HCT116 (cell line): ENCODE data around the gene EXOC6B. TPM values are rescaled to one million over a fixed set of nuclear protein-coding genes. Genes with fewer than 3 reads are reported as not detected.

ENCODE experiments used
- ATAC-seq: fragments of 200-7000 bp; cut with Tn5 transposase; 2 replicates; pipeline ENCODE4 v1.9.1; 2020; ENCODE audit warnings: mild to moderate bottlenecking, moderate library complexity
- BruUV-seq: library from RNA; stranded (reverse); fragments of 400-500 nt; replicated peaks from 2 replicates; lab custom pipeline; 2021; lab: Mats Ljungman, UMichigan
- CTCF ChIA-PET: fragments of 300-600 bp; sonication (Branson Sonifier 250); formaldehyde crosslinking; loops from one replicate; lab custom pipeline; 2021; ENCODE audit warnings: antibody characterized with exemption; lab: Charles Lee
- POLR2A ChIA-PET: fragments of 300-600, 350-600 bp; sonication (Branson Sonifier 250); formaldehyde crosslinking; loops from one replicate; lab custom pipeline; 2021; ENCODE audit warnings: antibody characterized with exemption; lab: Charles Lee
- RAD21 ChIA-PET, 2 experiments: fragments of 300-600 bp; sonication (Branson Sonifier 250); formaldehyde crosslinking; loops; one replicate each; lab custom pipeline; 2023; ENCODE audit warnings: low total read pairs in 2 of 2; ENCODE audit not compliant: uncharacterized antibody in 2 of 2, unreplicated experiment in 2 of 2, low non-redundant PET in 1 of 2; lab: Charles Lee
- DNase-seq: peaks from one replicate; pipeline ENCODE4 v3.0.0-alpha.2; 2010; ENCODE audit warnings: low read depth, low spot score
- H2AFZ ChIP-seq: fragments of 200-600 bp; shearing (Covaris generic), sonication (generic); 2 replicates; pipeline ENCODE4 v1.6.1; 2017; ENCODE audit warnings: low read depth, mixed run types, mixed read lengths, antibody characterized with exemption, low read length; ENCODE audit not compliant: poor library complexity, severe bottlenecking
- H3K27ac ChIP-seq: 2 replicates; pipeline ENCODE4 v1.5.1; 2012; ENCODE audit warnings: low read depth, low read length
- H3K27me3 ChIP-seq: fragments of 200-600 bp; sonication (generic); 2 replicates; pipeline ENCODE4 v1.6.1; 2016; ENCODE audit warnings: mixed run types, low read length, mixed read lengths; ENCODE audit not compliant: insufficient read depth
- H3K36me3 ChIP-seq, 2 experiments: fragments of 200-500 bp in 1 of 2; fragments of 200-600 bp in 1 of 2; sonication (Bioruptor generic) in 1 of 2; sonication (generic) in 1 of 2; 2 replicates each; pipeline versions ENCODE4 v1.5.1 to v1.6.1; 2014 to 2016; ENCODE audit warnings: low read length in 2 of 2, inconsistent platforms in 1 of 2, mixed read lengths in 1 of 2, mixed run types in 1 of 2; ENCODE audit not compliant: insufficient read depth in 2 of 2, control insufficient read depth in 1 of 2
- H3K4me1 ChIP-seq, 2 experiments: fragments of 200-600 bp in 1 of 2; sonication (generic) in 1 of 2; 2 replicates each; pipeline versions ENCODE4 v1.5.1 to v1.6.1; 2012 to 2017; ENCODE audit warnings: low read length in 2 of 2, inconsistent platforms in 1 of 2, mild to moderate bottlenecking in 1 of 2, mixed read lengths in 1 of 2, mixed run types in 1 of 2, moderate library complexity in 1 of 2; ENCODE audit not compliant: insufficient read depth in 2 of 2, control insufficient read depth in 1 of 2
- H3K4me2 ChIP-seq: fragments of 200-600 bp; sonication (generic); 2 replicates; pipeline ENCODE4 v1.6.1; 2017; ENCODE audit warnings: mixed run types, low read length, mixed read lengths
- H3K4me3 ChIP-seq, 2 experiments: fragments of 200-600 bp in 1 of 2; sonication (generic) in 1 of 2; replicated peaks in 1 of 2; 2 replicates each; pipeline ENCODE4 v1.5.1; 2011 to 2016; ENCODE audit warnings: low read length in 2 of 2, control low read depth in 1 of 2, low read depth in 1 of 2, mild to moderate bottlenecking in 1 of 2, mixed read lengths in 1 of 2, mixed run types in 1 of 2
- H3K79me2 ChIP-seq: fragments of 200-600 bp; sonication (generic); 2 replicates; pipeline ENCODE4 v1.6.1; 2017; ENCODE audit warnings: mild to moderate bottlenecking, mixed run types, low read length, moderate library complexity, mixed read lengths; ENCODE audit not compliant: insufficient read depth
- H3K9ac ChIP-seq: fragments of 200-600 bp; sonication (generic); 2 replicates; pipeline ENCODE4 v1.6.1; 2016; ENCODE audit warnings: low read length, mixed read lengths
- H3K9me2 ChIP-seq: fragments of 200-600 bp; sonication (generic), shearing (Covaris generic); 2 replicates; pipeline ENCODE4 v1.6.1; 2017; ENCODE audit warnings: mixed run types, mild to moderate bottlenecking, moderate library complexity; ENCODE audit not compliant: insufficient read depth
- H3K9me3 ChIP-seq, 2 experiments: fragments of 200-500 bp in 1 of 2; fragments of 200-600 bp in 1 of 2; sonication (Bioruptor generic) in 1 of 2; sonication (generic) in 1 of 2; 2 replicates each; pipeline ENCODE4 v1.6.1; 2014 to 2017; ENCODE audit warnings: low read length in 2 of 2, mixed read lengths in 2 of 2, inconsistent platforms in 1 of 2, low read depth in 1 of 2, mild to moderate bottlenecking in 1 of 2, mixed run types in 1 of 2, moderate library complexity in 1 of 2; ENCODE audit not compliant: control insufficient read depth in 1 of 2, insufficient read depth in 1 of 2
- H4K20me1 ChIP-seq: fragments of 200-600 bp; sonication (generic), shearing (Covaris generic); 2 replicates; pipeline ENCODE4 v1.6.1; 2017; ENCODE audit warnings: mixed run types, mild to moderate bottlenecking, moderate library complexity; ENCODE audit not compliant: insufficient read depth
- CBX3 ChIP-seq: IDR thresholded peaks from 2 replicates; pipeline ENCODE4 v1.6.1; 2012; ENCODE audit warnings: low read depth
- CEBPB ChIP-seq: IDR thresholded peaks from 2 replicates; pipeline ENCODE4 v1.6.1; 2012; ENCODE audit warnings: low read depth
- CTCF ChIP-seq, 3 experiments: fragments of 200-600 bp in 1 of 3; sonication (generic) in 1 of 3; IDR thresholded peaks in 2 of 3; conservative IDR thresholded peaks in 1 of 3; 2 replicates each; pipeline ENCODE4 v1.5.1; 2012 to 2017; ENCODE audit warnings: low read depth in 2 of 3, low read length in 2 of 3, antibody characterized with exemption in 1 of 3, borderline replicate concordance in 1 of 3, control low read depth in 1 of 3, mild to moderate bottlenecking in 1 of 3, mixed read lengths in 1 of 3, mixed run types in 1 of 3, moderate library complexity in 1 of 3; ENCODE audit not compliant: insufficient read depth in 1 of 3
- EGR1 ChIP-seq: IDR thresholded peaks from 2 replicates; pipeline ENCODE4 v1.6.1; 2012; ENCODE audit warnings: low read depth
- ELF1 ChIP-seq: IDR thresholded peaks from 2 replicates; pipeline ENCODE4 v1.6.1; 2012; ENCODE audit warnings: low read depth, borderline replicate concordance
- EZH2 ChIP-seq: fragments of 200-600 bp; sonication (generic); IDR thresholded peaks from 2 replicates; pipeline ENCODE4 v1.6.1; 2017; ENCODE audit warnings: antibody characterized with exemption, mixed run types
- EZH2phosphoT487 ChIP-seq: fragments of 200-600 bp; IDR thresholded peaks from 2 replicates; pipeline ENCODE4 v1.6.1; 2018; ENCODE audit warnings: antibody characterized with exemption, borderline replicate concordance
- FOSL1 ChIP-seq: IDR thresholded peaks from 2 replicates; pipeline ENCODE4 v1.6.1; 2012; ENCODE audit warnings: low read depth
- JUND ChIP-seq: IDR thresholded peaks from 2 replicates; pipeline ENCODE4 v1.6.1; 2012
- POLR2A ChIP-seq: IDR thresholded peaks from 2 replicates; pipeline ENCODE4 v1.7.0; 2011; ENCODE audit warnings: borderline replicate concordance; ENCODE audit not compliant: insufficient read depth, insufficient read length; ENCODE audit errors: extremely low read depth
- RAD21 ChIP-seq: IDR thresholded peaks from 2 replicates; pipeline ENCODE4 v1.6.1; 2012; ENCODE audit warnings: low read depth, mild to moderate bottlenecking
- REST ChIP-seq: IDR thresholded peaks from 2 replicates; pipeline ENCODE4 v1.6.1; 2012; ENCODE audit warnings: low read depth
- SIN3A ChIP-seq: IDR thresholded peaks from 2 replicates; pipeline ENCODE4 v1.6.1; 2012; ENCODE audit warnings: low read depth
- TCF7L2 ChIP-seq: IDR thresholded peaks from 2 replicates; pipeline ENCODE4 v1.7.0; 2011; ENCODE audit warnings: borderline replicate concordance, inconsistent platforms; ENCODE audit not compliant: insufficient read depth, insufficient read length; ENCODE audit errors: extremely low read depth
- YY1 ChIP-seq: IDR thresholded peaks from 2 replicates; pipeline ENCODE4 v1.6.1; 2011; ENCODE audit warnings: low read length, low read depth, moderate library complexity, mild to moderate bottlenecking; ENCODE audit not compliant: insufficient replicate concordance; ENCODE audit errors: extremely low read depth
- ZBTB33 ChIP-seq: IDR thresholded peaks from 2 replicates; pipeline ENCODE4 v1.6.1; 2011; ENCODE audit warnings: mild to moderate bottlenecking, low read length, moderate library complexity; ENCODE audit not compliant: insufficient replicate concordance; ENCODE audit errors: extremely low read depth
- ZFX ChIP-seq: fragments of 450-650 bp; IDR thresholded peaks from 2 replicates; pipeline ENCODE4 v1.6.1; 2017
- ZNF274 ChIP-seq: fragments of 200-500 bp; sonication (Bioruptor generic); IDR thresholded peaks from 2 replicates; pipeline ENCODE4 v1.6.1; 2014; ENCODE audit warnings: mild to moderate bottlenecking, low read depth, low read length, inconsistent platforms
- intact Hi-C: fragments of 100-400 bp; cut with micrococcal nuclease; formaldehyde crosslinking; loops from 2 replicates; pipeline ENCODE4 v1.10.0; 2022
- total RNA-seq: library from RNA; stranded (reverse); gene quantifications from one replicate; pipeline ENCODE4 v1.2.1, GENCODE V29; 2021; ENCODE audit not compliant: unreplicated experiment

The EXOC6B gene
- total RNA-seq, 1 experiment from 2014 or later = 25.4 TPM

GRCh38 chr2:72237549-72237948 lies 588.3 kb downstream of the EXOC6B start:
- Histone ChIP-seq H3K9me2 (no peaks in the 10 kb centered on the region), H3K27ac (no peak overlapping the region), H3K9ac (no peak overlapping the region), H3K4me3 (no peak overlapping the region)
- intact Hi-C loops = no loop called here
- no TSS peak for BruUV-seq
- RAD21 ChIA-PET = no interaction called here
- TF ChIP-seq SIN3A (no peak), REST (no peak), CBX3 (no peak), EZH2 (no peak), TCF7L2 (no peak), EGR1 (no peak), ZBTB33 (no peak), EZH2phosphoT487 (no peak), POLR2A (no peak), ELF1 (no peak), CTCF (IDR thresholded peaks at IDR 0.05 in 2 of 3, conservative IDR thresholded peaks at IDR 0.05 in 1 of 3; ENCODE audit: borderline replicate concordance in 1 of 3, insufficient read depth in 1 of 3, low read depth in 2 of 3, low read length in 2 of 3) (no peak), ZFX (no peak), FOSL1 (no peak), ZNF274 (no peak), RAD21 (no peak), CEBPB (no peak), YY1 (no peak), JUND (no peak)
- TF ChIP-seq, all 23 proteins: peak for 0
- Histone ChIP-seq H3K36me3 (no peaks in the 10 kb centered on the region), H3K4me2 (no peak overlapping the region), H3K4me1 (peaks cover 13 to 14% of the 10 kb centered on the region in 2 experiments), H2AFZ (no peak overlapping the region), H4K20me1 (no peaks in the 10 kb centered on the region), H3K27me3 (no peaks in the 10 kb centered on the region), H3K9me3 (no peaks in the 10 kb centered on the region), H3K79me2 (no peaks in the 10 kb centered on the region)
- ChIA-PET POLR2A (no interaction called here), CTCF (no interaction called here)
- ATAC-seq (no peak), DNase-seq (no peak)
